IMR-90 (cell line): ENCODE results near the gene MLEC. TPM values are rescaled to one million over a fixed set of nuclear protein-coding genes. Genes with fewer than 3 reads are reported as not detected.

Source experiments
- ATAC-seq: fragments of 200-7000 bp; cut with Tn5 transposase; 2 replicates; pipeline ENCODE4 v1.9.1; 2020; ENCODE audit warnings: low read depth, mild to moderate bottlenecking, moderate library complexity
- BruUV-seq: library from RNA; stranded (reverse); fragments of 400-500 nt; replicated peaks from 2 replicates; lab custom pipeline; 2021; lab: Mats Ljungman, UMichigan
- CTCF ChIA-PET: fragments of 300-600 bp; formaldehyde crosslinking; extraction: SDS; loops from one replicate; lab custom pipeline; 2021; ENCODE audit warnings: antibody characterized with exemption; lab: Yijun Ruan, JAX
- POLR2A ChIA-PET: fragments of 300-600 bp; sonication (Branson Sonifier 250); formaldehyde crosslinking; loops from one replicate; lab custom pipeline; 2022; ENCODE audit warnings: antibody characterized with exemption; ENCODE audit not compliant: unreplicated experiment; lab: Charles Lee
- DNase-seq: peaks from one replicate; pipeline ENCODE4 v3.0.0; 2013
- H2AFZ ChIP-seq: replicated peaks from 2 replicates; pipeline ENCODE3; 2013; ENCODE audit warnings: low read length, mild to moderate bottlenecking; ENCODE audit not compliant: poor library complexity
- H2AK5ac ChIP-seq: 2 replicates; pipeline ENCODE4 v1.6.1; 2013; ENCODE audit warnings: low read depth, low read length, inconsistent platforms
- H2AK9ac ChIP-seq: replicated peaks from 2 replicates; pipeline ENCODE3; 2013; ENCODE audit warnings: mild to moderate bottlenecking, low read depth, low read length, moderate library complexity; ENCODE audit not compliant: poor library complexity
- H2BK120ac ChIP-seq: 2 replicates; pipeline ENCODE4 v1.6.1; 2013; ENCODE audit warnings: low read depth, low read length, inconsistent platforms
- H2BK15ac ChIP-seq: 3 replicates; pipeline ENCODE4 v1.6.1; 2013; ENCODE audit warnings: low read depth, low read length, inconsistent platforms
- H2BK20ac ChIP-seq: 2 replicates; pipeline ENCODE4 v1.6.1; 2013; ENCODE audit warnings: low read depth, mild to moderate bottlenecking, inconsistent platforms, low read length, moderate library complexity
- H2BK5ac ChIP-seq: 2 replicates; pipeline ENCODE4 v1.6.1; 2013; ENCODE audit warnings: mild to moderate bottlenecking, low read depth, low read length, inconsistent platforms; ENCODE audit not compliant: poor library complexity, severe bottlenecking
- H3K14ac ChIP-seq: replicated peaks from 2 replicates; pipeline ENCODE4 v1.6.1; 2013; ENCODE audit warnings: low read depth, low read length, inconsistent platforms
- H3K18ac ChIP-seq: 2 replicates; pipeline ENCODE4 v1.6.1; 2013; ENCODE audit warnings: low read depth, low read length, control low read depth
- H3K23ac ChIP-seq: 2 replicates; pipeline ENCODE4 v1.6.1; 2013; ENCODE audit warnings: low read depth, low read length, inconsistent platforms
- H3K27ac ChIP-seq: 2 replicates; pipeline ENCODE4 v1.5.1; 2013; ENCODE audit warnings: mild to moderate bottlenecking, control low read depth, low read length; ENCODE audit not compliant: insufficient read depth
- H3K27me3 ChIP-seq: 2 replicates; pipeline ENCODE4 v1.6.1; 2013; ENCODE audit warnings: low read length; ENCODE audit not compliant: control insufficient read depth, insufficient read depth
- H3K36me3 ChIP-seq: 2 replicates; pipeline ENCODE4 v1.6.1; 2013; ENCODE audit warnings: low read length, mixed read lengths; ENCODE audit not compliant: control insufficient read depth, insufficient read depth
- H3K4ac ChIP-seq: 2 replicates; pipeline ENCODE4 v1.6.1; 2013; ENCODE audit warnings: low read depth, low read length, inconsistent platforms
- H3K4me1 ChIP-seq: 2 replicates; pipeline ENCODE4 v1.6.1; 2013; ENCODE audit warnings: low read length, mixed read lengths; ENCODE audit not compliant: control insufficient read depth, insufficient read depth
- H3K4me2 ChIP-seq: 2 replicates; pipeline ENCODE4 v1.6.1; 2013; ENCODE audit warnings: low read depth, mild to moderate bottlenecking, control low read depth, low read length, moderate library complexity
- H3K4me3 ChIP-seq: 2 replicates; pipeline ENCODE4 v1.5.1; 2013; ENCODE audit warnings: low read depth, mild to moderate bottlenecking, control low read depth, low read length, moderate library complexity; ENCODE audit not compliant: insufficient read depth
- H3K56ac ChIP-seq: 2 replicates; pipeline ENCODE4 v1.6.1; 2013; ENCODE audit warnings: low read length, inconsistent platforms; ENCODE audit not compliant: insufficient read depth; ENCODE audit errors: extremely low read depth
- H3K79me1 ChIP-seq, 2 experiments: 2 replicates each; pipeline ENCODE4 v1.6.1; 2013; ENCODE audit warnings: low read length in 2 of 2, inconsistent platforms in 1 of 2, low read depth in 1 of 2
- H3K9ac ChIP-seq: 2 replicates; pipeline ENCODE4 v1.6.1; 2013; ENCODE audit warnings: low read depth, low read length, control low read depth
- H3K9me1 ChIP-seq: 2 replicates; pipeline ENCODE4 v1.6.1; 2013; ENCODE audit warnings: low read length, inconsistent platforms; ENCODE audit not compliant: insufficient read depth
- H3K9me3 ChIP-seq: 2 replicates; pipeline ENCODE4 v1.6.1; 2013; ENCODE audit warnings: low read length; ENCODE audit not compliant: control insufficient read depth, insufficient read depth
- H4K20me1 ChIP-seq: 2 replicates; pipeline ENCODE4 v1.6.1; 2013; ENCODE audit warnings: low read length, inconsistent platforms; ENCODE audit not compliant: insufficient read depth
- H4K5ac ChIP-seq: 2 replicates; pipeline ENCODE4 v1.6.1; 2013; ENCODE audit warnings: mild to moderate bottlenecking, low read depth, low read length, control low read depth
- H4K8ac ChIP-seq, 2 experiments: 2 replicates each; pipeline ENCODE4 v1.6.1; 2013; ENCODE audit warnings: low read depth in 2 of 2, low read length in 2 of 2, control low read depth in 1 of 2, inconsistent platforms in 1 of 2
- H4K91ac ChIP-seq: 2 replicates; pipeline ENCODE4 v1.6.1; 2013; ENCODE audit warnings: low read depth, low read length, inconsistent platforms; ENCODE audit not compliant: insufficient read depth
- BHLHE40 ChIP-seq: fragments of 150-350 bp; IDR thresholded peaks from 2 replicates; pipeline ENCODE4 v1.6.1; 2016; ENCODE audit warnings: mild to moderate bottlenecking, low read depth, low read length
- CHD1 ChIP-seq: IDR thresholded peaks from 2 replicates; pipeline ENCODE4 v1.6.1; 2012; ENCODE audit warnings: low read depth, low read length, improper control_type of control experiment
- FOS ChIP-seq: fragments of 150-350 bp; IDR thresholded peaks from 2 replicates; pipeline ENCODE4 v1.6.1; 2016; ENCODE audit warnings: low read depth, low read length
- MXI1 ChIP-seq: IDR thresholded peaks from 2 replicates; pipeline ENCODE4 v1.6.1; 2012; ENCODE audit warnings: low read depth, mild to moderate bottlenecking, low read length, moderate library complexity, borderline replicate concordance
- RAD21 ChIP-seq: IDR thresholded peaks from 2 replicates; pipeline ENCODE4 v1.6.1; 2012; ENCODE audit warnings: low read length, improper control_type of control experiment
- WGBS, 2 experiments: methylation state at CpG; one replicate each; pipeline versions ENCODE4 v1.1.5 to v1.1.7; 2013; ENCODE audit warnings: missing lambda C conversion rate in 2 of 2; ENCODE audit not compliant: insufficient read length in 1 of 2; ENCODE audit errors: extremely low coverage in 2 of 2; 5-methylcytosine and 5-hydroxymethylcytosine counted together
- dilution Hi-C: fragments of 300-500 bp; cut with HindIII; formaldehyde crosslinking; loops from one replicate; pipeline ENCODE4 v1.14.3; 2018; ENCODE audit warnings: low sequenced_read_pairs; ENCODE audit not compliant: unreplicated experiment
- in situ Hi-C: fragments of 300-500 bp; cut with MboI; formaldehyde crosslinking; loops from 3 replicates; pipeline ENCODE4 v1.14.3; 2019; ENCODE audit warnings: low sequenced_read_pairs, inconsistent platforms, mixed read lengths
- intact Hi-C: fragments of 100-400 bp; cut with micrococcal nuclease; formaldehyde crosslinking; loops from 2 replicates; pipeline ENCODE4 v1.10.0; 2022
- polyA plus RNA-seq, 3 experiments: library from polyadenylated mRNA; depleted of rRNA; stranded (reverse); fragments of >200 nt; gene quantifications; 2 replicates each; pipeline ENCODE4 v1.2.3, GENCODE V29; 2012; ENCODE audit warnings: low replicate concordance in 1 of 3
- total RNA-seq: library from RNA; depleted of rRNA; stranded (reverse); fragments of >200 nt; gene quantifications from 2 replicates; pipeline ENCODE4 v1.2.3, GENCODE V29; 2012
- TF ChIP-seq, protein P1 (sequence below): fragments of 150-350 bp; IDR thresholded peaks from 2 replicates; pipeline ENCODE4 v1.6.1; 2017; ENCODE audit warnings: mild to moderate bottlenecking, antibody characterized with exemption, low read length, low read depth

Gene MLEC
- total and polyA plus RNA-seq, 2 of the 4 experiments (the other 2 are of a cell fraction) = 44.1 to 137 TPM

DNA sequence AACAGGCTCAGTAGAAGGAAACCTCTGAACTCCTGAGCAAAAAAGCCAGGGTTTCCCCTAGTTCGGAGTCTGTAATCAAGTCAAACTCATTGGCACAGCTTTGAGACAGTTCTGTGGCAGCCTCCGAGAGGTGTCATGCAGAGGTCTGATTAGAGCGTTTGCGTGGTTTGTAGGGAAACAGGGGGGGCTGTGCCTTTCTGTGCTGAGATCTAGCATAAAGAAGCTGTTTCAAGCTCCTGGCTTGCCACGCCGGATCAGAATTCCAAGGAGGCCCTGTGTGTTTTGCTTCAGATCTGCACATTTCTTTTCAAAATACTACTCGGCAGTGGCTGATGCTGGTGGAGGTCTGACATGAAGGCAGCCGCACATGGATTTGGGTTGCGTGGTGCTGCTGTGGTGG is 44.8 kb upstream of the MLEC start:
- no peak overlapping the region for H3K4me3 ChIP-seq
- TF ChIP-seq BHLHE40 = no peak
- no peak for TF ChIP-seq RAD21
- TF ChIP-seq, protein P1, sequence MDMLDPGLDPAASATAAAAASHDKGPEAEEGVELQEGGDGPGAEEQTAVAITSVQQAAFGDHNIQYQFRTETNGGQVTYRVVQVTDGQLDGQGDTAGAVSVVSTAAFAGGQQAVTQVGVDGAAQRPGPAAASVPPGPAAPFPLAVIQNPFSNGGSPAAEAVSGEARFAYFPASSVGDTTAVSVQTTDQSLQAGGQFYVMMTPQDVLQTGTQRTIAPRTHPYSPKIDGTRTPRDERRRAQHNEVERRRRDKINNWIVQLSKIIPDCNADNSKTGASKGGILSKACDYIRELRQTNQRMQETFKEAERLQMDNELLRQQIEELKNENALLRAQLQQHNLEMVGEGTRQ = no peak
- TF ChIP-seq CHD1 = no peak
- no peak for TF ChIP-seq FOS
- no peak for TF ChIP-seq MXI1
- intact Hi-C loops (no loop called here), in situ Hi-C loops (no loop called here), dilution Hi-C loops (no loop called here)
- BruUV-seq = no TSS peak
- H2BK5ac ChIP-seq = no peak overlapping the region
- no peaks in the 10 kb centered on the region for H3K9me1 ChIP-seq
- no peak overlapping the region for H4K91ac ChIP-seq
- no peak overlapping the region for H3K56ac ChIP-seq
- H4K8ac ChIP-seq = no peak overlapping the region
- no peaks in the 10 kb centered on the region for H3K79me1 ChIP-seq
- no peaks in the 10 kb centered on the region for H3K9me3 ChIP-seq
- no peak overlapping the region for H3K27ac ChIP-seq
- no peak overlapping the region for H2AFZ ChIP-seq
- H3K14ac ChIP-seq = no peak overlapping the region
- H3K18ac ChIP-seq = no peak overlapping the region
- H3K23ac ChIP-seq = no peak overlapping the region
- ATAC-seq (no peak), DNase-seq (no peak)
- no peak overlapping the region for H2BK20ac ChIP-seq
- POLR2A ChIA-PET = no interaction called here
- H2AK5ac ChIP-seq = no peak overlapping the region
- 100% methylated on average over 4 of the region's 9 CpGs; no CpG with 5 or more reads in 1 of the 2 experiments for WGBS, 2 experiments
- CTCF ChIA-PET = no interaction called here
- no peaks in the 10 kb centered on the region for H3K36me3 ChIP-seq
- H2BK15ac ChIP-seq = no peak overlapping the region
- H3K4ac ChIP-seq = no peak overlapping the region
- no peak overlapping the region for H3K4me2 ChIP-seq
- H2AK9ac ChIP-seq = no peak overlapping the region
- H2BK120ac ChIP-seq = no peak overlapping the region
- no peaks in the 10 kb centered on the region for H4K20me1 ChIP-seq
- no peaks in the 10 kb centered on the region for H3K4me1 ChIP-seq
- H4K5ac ChIP-seq = no peak overlapping the region
- peaks cover 69% of the 10 kb centered on the region for H3K27me3 ChIP-seq
- H3K9ac ChIP-seq = no peak overlapping the region
